NOMO-1 treated with dmso at 0.1 percent for 144 hours (cell line): ENCODE results near the gene TM9SF1.

Experiments
- DNase-seq: peaks from one replicate; lab custom pipeline; 2025; ENCODE audit not compliant: unreplicated experiment; lab: John Stamatoyannopoulos, UW

The TM9SF1 gene

GRCh38 chr14:24179961-24180796, 15.1 kb downstream of the TM9SF1 start:
- DNase-seq = no peak

- DNase-seq = no peak
Measured at GRCh38 chr14:24179294-24179960, 15.8 kb downstream of the TM9SF1 start.

- DNase-seq = no peak
Measured at GRCh38 chr14:24178399-24179178, 16.7 kb downstream of the TM9SF1 start.

GRCh38 chr14:24177891-24178290, 17.4 kb downstream of the TM9SF1 start:
- DNase-seq = no peak

GRCh38 chr14:24177041-24177825, 18.0 kb downstream of the TM9SF1 start:
- no peak for DNase-seq

- no peak for DNase-seq
Measured at GRCh38 chr14:24176599-24176998, 18.6 kb downstream of the TM9SF1 start.

GRCh38 chr14:24172871-24173281, 22.4 kb downstream of the TM9SF1 start:
- no peak for DNase-seq

- DNase-seq = no peak
Measured at GRCh38 chr14:24172261-24172860, 22.9 kb downstream of the TM9SF1 start.

GRCh38 chr14:24171422-24172260, 23.6 kb downstream of the TM9SF1 start, which contains the start of gene REC8:
TSS of gene REC8 (plus strand) at chr14:24172080. CDS start at chr14:24172553, 473 bp downstream.
- no peak for DNase-seq

- DNase-seq = no peak
Measured at GRCh38 chr14:24167469-24168114, 27.6 kb downstream of the TM9SF1 start.

- DNase-seq = no peak
Measured at GRCh38 chr14:24165785-24166184, 29.5 kb downstream of the TM9SF1 start.

- DNase-seq = no peak
Measured at GRCh38 chr14:24164518-24164991, 30.7 kb downstream of the TM9SF1 start.

- no peak for DNase-seq
Measured at GRCh38 chr14:24162093-24162492, 33.1 kb downstream of the TM9SF1 start.

GRCh38 chr14:24160850-24161804, 34.1 kb downstream of the TM9SF1 start, which contains the start of gene IRF9:
TSS of gene IRF9 (plus strand) at chr14:24161265. CDS start at chr14:24162145, 880 bp downstream.
- peak; percentile 96 for DNase-seq

GRCh38 chr14:24160499-24160849, 34.8 kb downstream of the TM9SF1 start:
- DNase-seq = no peak

- no peak for DNase-seq
Measured at GRCh38 chr14:24159777-24160498, 35.3 kb downstream of the TM9SF1 start.

GRCh38 chr14:24157331-24157730, 37.9 kb downstream of the TM9SF1 start:
- DNase-seq = no peak
